ENCODE data around the gene RNF220. TPM values are rescaled to one million over a fixed set of nuclear protein-coding genes. Genes with fewer than 3 reads are reported as not detected.

The RNF220 gene
- total and polyA plus RNA-seq, 9 of the 15 experiments (the other 6 are each of a cell fraction or from before 2014, with no cell fraction given): 5.1 to 117 (median 66.9) TPM

GRCh38 chr1:44377925-44378784, 26.9 kb upstream of the RNF220 start (continued):
- no peak for TF ChIP-seq MYNN (IDR thresholded peaks at IDR 0.05)
- TF ChIP-seq MYNN (CRISPR knock-in tag; IDR thresholded peaks at IDR 0.05): no peak
- TF ChIP-seq GATAD2B (IDR thresholded peaks at IDR 0.05; ENCODE audit: borderline replicate concordance): no peak
- no peak for TF ChIP-seq PKNOX1 (IDR thresholded peaks at IDR 0.05)
- TF ChIP-seq ZNF282 (CRISPR knock-in tag; IDR thresholded peaks at IDR 0.05): no peak
- TF ChIP-seq ARHGAP35 (IDR thresholded peaks at IDR 0.05; ENCODE audit: partially characterized antibody): no peak
- TF ChIP-seq EP300 (IDR thresholded peaks at IDR 0.05; ENCODE audit: low read length): no peak
- peak; percentile 46; the same call in 1 of the 2 replicates for TF ChIP-seq SPI1 (IDR thresholded peaks at IDR 0.05; ENCODE audit: borderline replicate concordance, low read depth, low read length)
- TF ChIP-seq, protein P1, sequence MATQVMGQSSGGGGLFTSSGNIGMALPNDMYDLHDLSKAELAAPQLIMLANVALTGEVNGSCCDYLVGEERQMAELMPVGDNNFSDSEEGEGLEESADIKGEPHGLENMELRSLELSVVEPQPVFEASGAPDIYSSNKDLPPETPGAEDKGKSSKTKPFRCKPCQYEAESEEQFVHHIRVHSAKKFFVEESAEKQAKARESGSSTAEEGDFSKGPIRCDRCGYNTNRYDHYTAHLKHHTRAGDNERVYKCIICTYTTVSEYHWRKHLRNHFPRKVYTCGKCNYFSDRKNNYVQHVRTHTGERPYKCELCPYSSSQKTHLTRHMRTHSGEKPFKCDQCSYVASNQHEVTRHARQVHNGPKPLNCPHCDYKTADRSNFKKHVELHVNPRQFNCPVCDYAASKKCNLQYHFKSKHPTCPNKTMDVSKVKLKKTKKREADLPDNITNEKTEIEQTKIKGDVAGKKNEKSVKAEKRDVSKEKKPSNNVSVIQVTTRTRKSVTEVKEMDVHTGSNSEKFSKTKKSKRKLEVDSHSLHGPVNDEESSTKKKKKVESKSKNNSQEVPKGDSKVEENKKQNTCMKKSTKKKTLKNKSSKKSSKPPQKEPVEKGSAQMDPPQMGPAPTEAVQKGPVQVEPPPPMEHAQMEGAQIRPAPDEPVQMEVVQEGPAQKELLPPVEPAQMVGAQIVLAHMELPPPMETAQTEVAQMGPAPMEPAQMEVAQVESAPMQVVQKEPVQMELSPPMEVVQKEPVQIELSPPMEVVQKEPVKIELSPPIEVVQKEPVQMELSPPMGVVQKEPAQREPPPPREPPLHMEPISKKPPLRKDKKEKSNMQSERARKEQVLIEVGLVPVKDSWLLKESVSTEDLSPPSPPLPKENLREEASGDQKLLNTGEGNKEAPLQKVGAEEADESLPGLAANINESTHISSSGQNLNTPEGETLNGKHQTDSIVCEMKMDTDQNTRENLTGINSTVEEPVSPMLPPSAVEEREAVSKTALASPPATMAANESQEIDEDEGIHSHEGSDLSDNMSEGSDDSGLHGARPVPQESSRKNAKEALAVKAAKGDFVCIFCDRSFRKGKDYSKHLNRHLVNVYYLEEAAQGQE (IDR thresholded peaks at IDR 0.05; ENCODE audit: borderline replicate concordance): peak; percentile 90
- TF ChIP-seq, protein P1 (CRISPR knock-in tag; IDR thresholded peaks at IDR 0.05; ENCODE audit: low read depth): no peak
- 0 out of 2 replicates have a peak, but pooled peaks have one; percentile 38 for TF ChIP-seq ARID2 (IDR thresholded peaks at IDR 0.05)
- TF ChIP-seq LARP7 (IDR thresholded peaks at IDR 0.05): no peak
- TF ChIP-seq ZFP36 (IDR thresholded peaks at IDR 0.05; ENCODE audit: low read depth, low read length, partially characterized antibody): peak; percentile 11
- TF ChIP-seq NELFE (IDR thresholded peaks at IDR 0.05; ENCODE audit: insufficient read depth, insufficient read length): no peak
- TF ChIP-seq POLR2AphosphoS5 (IDR thresholded peaks at IDR 0.05; ENCODE audit: control insufficient read depth, insufficient read depth, low read depth, low read length): no peak
- TF ChIP-seq E2F8 (IDR thresholded peaks at IDR 0.05; ENCODE audit: low read depth, partially characterized antibody): no peak
- no peak for TF ChIP-seq ZNF347 (CRISPR knock-in tag; IDR thresholded peaks at IDR 0.05; ENCODE audit: low read depth)

All from K562 (cell line).